PC-3 (cell line): ENCODE results near the gene PRKCE.
A peak's percentile ranks its signal among the peaks of the same experiment; 100 is the strongest.

Experiments
- CTCF ChIP-seq: fragments of 300-600 bp; sonication (generic); conservative IDR thresholded peaks from 2 replicates; pipeline ENCODE4 v1.5.1; 2017; ENCODE audit warnings: antibody characterized with exemption, low read depth, mild to moderate bottlenecking, low read length
- EZH2 ChIP-seq: fragments of 300-600 bp; sonication (generic); IDR thresholded peaks from one replicate; pipeline ENCODE4 v1.6.1; 2017; ENCODE audit warnings: antibody characterized with exemption, mild to moderate bottlenecking, low read length; ENCODE audit not compliant: unreplicated experiment
- EZH2phosphoT487 ChIP-seq: fragments of 300-600 bp; sonication (generic); IDR thresholded peaks from 2 replicates; pipeline ENCODE4 v1.6.1; 2018; ENCODE audit warnings: mild to moderate bottlenecking, antibody characterized with exemption, low read length, borderline replicate concordance

GRCh38 chr2:45943219-45944044 lies 292.0 kb downstream of the PRKCE start:
- TF ChIP-seq CTCF, result peak; percentile 40
- no peak for TF ChIP-seq EZH2
- TF ChIP-seq EZH2phosphoT487, result no peak
